Thyroid gland (tissue), 4 donors: ENCODE measurements around the gene FARS2. TPM values are rescaled to one million over a fixed set of nuclear protein-coding genes. Genes with fewer than 3 reads are reported as not detected.

ENCODE experiments used
- DNase-seq, 2 donors: peaks; one replicate each; pipeline ENCODE4 v3.0.0-alpha.2; 2019
- H3K27ac ChIP-seq, 3 donors: fragments of 200-600 bp; sonication (generic); 1 replicate in 2 of 3; 2 replicates in 1 of 3; pipeline ENCODE4 v1.5.1; 2016 to 2019; ENCODE audit warnings: mild to moderate bottlenecking in 1 of 3, moderate library complexity in 1 of 3
- H3K27me3 ChIP-seq: fragments of 200-600 bp; sonication (generic); one replicate; pipeline ENCODE4 v1.5.1; 2019
- H3K36me3 ChIP-seq, 2 donors: fragments of 200-600 bp; sonication (generic); one replicate each; pipeline ENCODE4 v1.5.1; 2016 to 2019
- H3K4me1 ChIP-seq, 2 donors: fragments of 200-600 bp; sonication (generic); one replicate each; pipeline ENCODE4 v1.5.1; 2017 to 2019
- H3K4me3 ChIP-seq, 3 donors: fragments of 200-600 bp; sonication (generic); replicated peaks in 1 of 3; 1 replicate in 2 of 3; 2 replicates in 1 of 3; pipeline ENCODE4 v1.5.1; 2016; ENCODE audit warnings: mild to moderate bottlenecking in 1 of 3
- H3K9me3 ChIP-seq: fragments of 200-600 bp; sonication (generic); one replicate; pipeline ENCODE4 v1.5.1; 2017
- POLR2A ChIP-seq, 2 donors: fragments of 450-650 bp; IDR thresholded peaks; one replicate each; pipeline ENCODE4 v1.6.1; 2017; ENCODE audit warnings: antibody characterized with exemption in 2 of 2, mild to moderate bottlenecking in 2 of 2, moderate library complexity in 1 of 2
- WGBS, 2 donors: methylation state at CpG; one replicate each; pipeline ENCODE4 v1.1.5; 2017; 5-methylcytosine and 5-hydroxymethylcytosine counted together
- intact Hi-C: fragments of 100-400 bp; cut with DNase I; formaldehyde crosslinking; loops from one replicate; pipeline ENCODE4 v1.15.1; 2023
- total RNA-seq, 4 donors: library from RNA; depleted of rRNA; stranded (reverse); fragments of >200 nt; gene quantifications; one replicate each; pipeline ENCODE4 v1.2.3, GENCODE V29; 2016
- TF ChIP-seq, protein P1 (sequence below), 6 experiments: fragments of 200-600 bp in 3 of 6; fragments of 450-650 bp in 3 of 6; sonication (generic) in 3 of 6; IDR thresholded peaks; one replicate each; pipeline ENCODE4 v1.5.1; 2016 to 2019; ENCODE audit warnings: antibody characterized with exemption in 6 of 6, mild to moderate bottlenecking in 2 of 6, inconsistent platforms in 1 of 6, moderate library complexity in 1 of 6

The FARS2 gene
- total RNA-seq, 4 donors from 2014 or later, result 27.4 to 47.1 (median 34.2) TPM

DNA sequence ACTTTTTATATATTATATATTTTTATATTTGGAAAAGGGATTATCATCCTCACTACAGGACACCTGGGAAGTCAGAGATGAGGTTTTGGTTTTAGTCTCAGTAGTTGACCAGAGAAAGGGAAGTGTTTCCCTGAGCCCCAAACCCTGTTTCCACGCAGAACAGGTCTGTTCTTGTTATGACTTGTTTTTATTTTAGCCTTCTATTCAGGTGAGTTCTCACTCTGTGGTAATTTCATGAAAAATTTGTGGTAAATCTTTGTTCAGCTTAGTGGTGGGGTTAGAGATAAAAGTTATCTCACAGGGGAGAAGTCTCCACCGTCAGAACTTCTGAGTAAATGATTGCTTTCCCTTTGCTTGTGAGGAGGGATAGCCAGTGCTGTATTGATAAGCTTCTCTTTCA, 224.9 kb downstream of the FARS2 start:
- WGBS, 2 donors, result 86 to 95% methylated on average over 2 of the region's 2 CpGs
- TF ChIP-seq, protein P1, sequence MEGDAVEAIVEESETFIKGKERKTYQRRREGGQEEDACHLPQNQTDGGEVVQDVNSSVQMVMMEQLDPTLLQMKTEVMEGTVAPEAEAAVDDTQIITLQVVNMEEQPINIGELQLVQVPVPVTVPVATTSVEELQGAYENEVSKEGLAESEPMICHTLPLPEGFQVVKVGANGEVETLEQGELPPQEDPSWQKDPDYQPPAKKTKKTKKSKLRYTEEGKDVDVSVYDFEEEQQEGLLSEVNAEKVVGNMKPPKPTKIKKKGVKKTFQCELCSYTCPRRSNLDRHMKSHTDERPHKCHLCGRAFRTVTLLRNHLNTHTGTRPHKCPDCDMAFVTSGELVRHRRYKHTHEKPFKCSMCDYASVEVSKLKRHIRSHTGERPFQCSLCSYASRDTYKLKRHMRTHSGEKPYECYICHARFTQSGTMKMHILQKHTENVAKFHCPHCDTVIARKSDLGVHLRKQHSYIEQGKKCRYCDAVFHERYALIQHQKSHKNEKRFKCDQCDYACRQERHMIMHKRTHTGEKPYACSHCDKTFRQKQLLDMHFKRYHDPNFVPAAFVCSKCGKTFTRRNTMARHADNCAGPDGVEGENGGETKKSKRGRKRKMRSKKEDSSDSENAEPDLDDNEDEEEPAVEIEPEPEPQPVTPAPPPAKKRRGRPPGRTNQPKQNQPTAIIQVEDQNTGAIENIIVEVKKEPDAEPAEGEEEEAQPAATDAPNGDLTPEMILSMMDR (IDR thresholded peaks at IDR 0.05), result no peak
- no peak for TF ChIP-seq POLR2A (IDR thresholded peaks at IDR 0.05)
- H3K27ac ChIP-seq, result no peak overlapping the region
- no peaks in the 10 kb centered on the region for H3K4me1 ChIP-seq
- DNase-seq, result no peak
- H3K4me3 ChIP-seq, result no peak overlapping the region
- intact Hi-C loops, result no loop called here
- no peaks in the 10 kb centered on the region for H3K9me3 ChIP-seq
- no peaks in the 10 kb centered on the region for H3K27me3 ChIP-seq
- H3K36me3 ChIP-seq, result no peaks in the 10 kb centered on the region

DNA sequence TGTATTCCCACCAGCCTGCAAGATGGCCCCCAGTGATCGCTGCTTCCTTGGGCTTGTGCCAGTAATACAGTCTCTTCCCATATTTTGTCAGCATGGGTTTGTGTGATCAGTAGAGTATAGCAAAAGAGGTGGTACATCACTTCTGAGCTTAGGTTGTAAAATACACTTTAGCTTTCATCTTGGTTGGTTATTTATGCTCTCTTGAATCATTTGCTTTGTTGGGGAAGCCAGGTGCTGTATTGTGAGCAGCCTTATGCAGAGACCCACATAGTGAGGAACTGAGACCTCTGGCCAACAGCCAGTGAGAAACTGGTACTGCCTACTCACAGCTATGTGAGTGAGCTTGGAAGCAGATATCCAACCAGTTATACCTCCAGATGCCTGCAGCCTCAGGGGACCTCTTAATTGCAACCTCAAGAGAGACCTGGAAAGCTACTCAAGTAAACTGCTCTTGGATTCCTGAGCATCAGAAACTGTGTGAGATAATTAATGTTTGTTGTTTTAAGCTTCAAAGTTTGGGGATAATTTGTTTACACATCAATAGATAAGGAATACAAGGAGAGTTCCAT, 229.3 kb downstream of the FARS2 start:
- Histone ChIP-seq H3K27ac (no peak overlapping the region), H3K4me1 (no peaks in the 10 kb centered on the region), H3K4me3 (no peak overlapping the region), H3K36me3 (no peaks in the 10 kb centered on the region), H3K27me3 (no peaks in the 10 kb centered on the region), H3K9me3 (no peaks in the 10 kb centered on the region)
- intact Hi-C loops, result no loop called here
- no peak for DNase-seq
- TF ChIP-seq POLR2A (IDR thresholded peaks at IDR 0.05), result no peak
- TF ChIP-seq, protein P1 (IDR thresholded peaks at IDR 0.05), result no peak
- WGBS, 2 donors, result 83 to 84% methylated on average over 1 of the region's 1 CpG

DNA sequence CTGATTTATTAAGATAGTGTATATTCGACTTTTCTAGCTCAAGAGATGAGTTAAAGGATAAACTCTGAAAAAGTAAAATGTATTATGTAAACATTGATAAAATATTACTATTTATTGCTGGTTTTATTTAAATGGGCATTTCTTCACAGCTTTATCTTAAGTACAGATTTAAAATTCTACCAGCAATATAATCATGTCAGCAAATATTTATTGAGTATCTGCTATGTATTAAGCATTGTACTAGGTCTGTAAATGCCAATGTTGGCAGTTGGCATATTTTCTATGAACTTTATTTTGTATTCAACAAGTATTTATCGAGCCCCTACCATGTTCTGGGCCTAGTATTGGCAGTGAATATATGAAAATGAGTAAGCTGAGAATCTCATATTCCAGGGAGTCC, 231.0 kb downstream of the FARS2 start:
- Histone ChIP-seq H3K27me3 (no peaks in the 10 kb centered on the region), H3K4me3 (no peak overlapping the region), H3K36me3 (no peaks in the 10 kb centered on the region), H3K4me1 (no peaks in the 10 kb centered on the region), H3K9me3 (no peaks in the 10 kb centered on the region), H3K27ac (no peak overlapping the region)
- no peak for DNase-seq
- intact Hi-C loops, result no loop called here
- TF ChIP-seq, protein P1 (IDR thresholded peaks at IDR 0.05), result no peak
- TF ChIP-seq POLR2A (IDR thresholded peaks at IDR 0.05), result no peak
- 97% methylated on average over 2 of the region's 2 CpGs for WGBS, 2 donors

DNA sequence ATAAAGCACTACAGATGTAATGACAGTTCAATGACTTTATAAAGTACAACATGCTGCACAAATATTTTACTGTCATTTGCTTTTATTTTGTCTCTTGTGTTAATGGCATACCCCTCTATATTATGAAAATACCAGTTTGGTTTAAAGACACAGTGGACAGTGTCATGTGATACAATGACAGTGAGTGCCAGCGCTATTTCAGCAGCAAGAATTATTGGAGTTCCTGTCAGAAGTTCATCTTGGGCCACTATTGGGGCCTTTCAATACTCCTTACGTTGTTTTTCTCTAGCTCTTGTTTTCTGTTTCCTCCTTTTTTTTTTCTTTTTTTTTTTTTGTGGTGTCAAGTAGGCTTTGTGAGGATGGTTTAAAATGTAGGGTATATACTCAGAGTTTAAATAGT, 232.5 kb downstream of the FARS2 start:
- intact Hi-C loops, result no loop called here
- Histone ChIP-seq H3K9me3 (no peaks in the 10 kb centered on the region), H3K27me3 (no peaks in the 10 kb centered on the region), H3K36me3 (no peaks in the 10 kb centered on the region), H3K27ac (no peak overlapping the region), H3K4me3 (no peak overlapping the region), H3K4me1 (no peaks in the 10 kb centered on the region)
- WGBS, 2 donors, result 92 to 97% methylated on average over 2 of the region's 2 CpGs
- TF ChIP-seq, protein P1 (IDR thresholded peaks at IDR 0.05), result no peak
- no peak for TF ChIP-seq POLR2A (IDR thresholded peaks at IDR 0.05)
- no peak for DNase-seq

DNA sequence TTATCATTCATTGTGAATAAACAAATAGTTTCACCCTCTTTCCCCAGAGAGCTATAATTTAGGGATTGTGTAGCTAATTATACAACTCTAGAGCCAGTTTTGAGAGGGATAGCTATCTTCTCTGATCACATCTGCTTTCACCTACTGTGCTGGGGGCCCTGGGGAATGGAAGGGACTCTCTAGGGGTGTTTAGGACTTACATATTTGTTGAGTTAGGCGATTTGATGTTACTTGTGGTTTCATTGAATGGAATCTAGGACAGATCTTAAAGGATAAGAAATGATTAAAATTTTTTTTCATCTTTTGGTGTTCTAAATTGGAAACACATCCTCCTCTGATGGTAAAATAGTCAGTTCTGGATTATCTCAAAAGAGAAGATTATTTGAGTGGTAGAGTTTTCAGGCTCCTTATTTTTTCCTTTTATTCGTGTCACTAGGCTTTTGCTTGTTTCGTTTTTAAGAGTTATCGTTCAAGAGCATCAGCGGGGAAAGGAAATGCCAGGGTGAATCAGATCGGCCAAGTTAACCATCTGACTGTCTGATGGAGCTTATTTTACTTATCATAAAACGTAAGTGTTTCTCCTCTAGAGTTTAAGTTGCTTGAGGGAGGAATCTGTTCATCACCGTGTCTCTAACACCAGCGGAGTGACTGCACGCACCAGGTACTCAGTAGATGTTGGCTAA, 236.7 kb downstream of the FARS2 start:
- Histone ChIP-seq H3K4me3 (no peak overlapping the region), H3K27me3 (no peaks in the 10 kb centered on the region), H3K36me3 (no peaks in the 10 kb centered on the region), H3K9me3 (no peaks in the 10 kb centered on the region), H3K4me1 (peaks cover 22 to 28% of the 10 kb centered on the region in 2 donors), H3K27ac (no peak overlapping the region)
- TF ChIP-seq, protein P1 (IDR thresholded peaks at IDR 0.05), result no peak
- no peak for TF ChIP-seq POLR2A (IDR thresholded peaks at IDR 0.05)
- intact Hi-C loops, result no loop called here
- DNase-seq, result no peak
- 86 to 92% methylated on average over 10 of the region's 10 CpGs for WGBS, 2 donors
